GM21423 (cell line): ENCODE data around the gene STK39.

Experiments
- ATAC-seq: cut with Tn5 transposase; IDR thresholded peaks from one replicate; pipeline ENCODE4 v1.9.1; 2021; ENCODE audit warnings: mild to moderate bottlenecking, moderate library complexity; ENCODE audit not compliant: unreplicated experiment

Gene STK39

DNA sequence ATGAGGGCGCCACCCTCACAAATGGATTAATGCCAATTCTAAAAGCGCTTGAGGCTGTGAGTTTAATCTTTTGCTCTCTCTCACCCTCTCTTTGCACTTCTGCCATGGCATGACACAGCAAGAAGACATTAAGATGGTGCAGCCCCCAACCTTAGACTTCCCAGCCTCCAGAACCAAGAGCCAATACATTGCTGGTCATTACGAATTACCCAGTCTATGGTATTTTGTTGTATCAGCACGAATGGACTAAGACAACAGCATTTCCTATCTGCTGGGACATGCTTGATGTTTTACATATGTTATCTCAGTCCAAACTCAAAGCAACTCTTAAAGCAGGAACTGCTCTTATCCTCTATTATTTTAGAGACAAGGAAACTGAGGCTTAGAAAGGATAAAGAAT is 222.9 kb downstream of the STK39 start:
- no peak for ATAC-seq

DNA sequence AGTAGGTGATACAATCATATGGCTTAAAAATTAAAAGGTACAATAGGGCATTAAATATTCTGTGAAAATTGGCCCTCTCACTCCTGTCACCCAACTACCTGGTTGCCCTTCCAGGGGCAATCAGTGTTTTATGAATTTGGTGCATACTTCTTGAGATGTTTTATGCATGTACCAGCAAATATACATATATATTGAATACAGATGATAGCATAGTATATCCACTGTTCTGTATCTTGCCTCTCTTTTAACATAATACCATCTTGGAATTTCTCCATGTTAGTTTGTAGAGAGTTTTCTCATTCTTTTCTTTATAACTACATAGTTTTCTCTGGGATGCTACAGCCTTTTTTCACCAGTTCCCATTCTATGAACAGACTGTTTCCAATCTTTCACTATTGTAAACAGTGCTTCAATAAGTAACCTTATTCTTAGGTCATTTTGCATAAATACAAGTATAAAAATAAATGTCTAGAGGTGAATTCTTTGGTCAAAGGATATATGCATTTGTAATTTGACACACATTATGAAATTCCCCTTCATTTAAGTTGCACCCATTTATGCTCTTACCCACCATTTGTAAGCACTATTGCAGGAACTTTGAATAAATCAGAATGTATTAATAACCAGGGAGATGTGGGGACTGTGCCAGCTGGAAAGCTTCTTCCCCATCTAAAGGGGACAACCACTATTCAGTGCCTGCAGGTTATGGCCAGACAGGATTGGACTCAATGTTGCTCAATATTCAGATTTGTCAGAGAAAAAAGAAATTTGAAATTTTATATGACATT is 225.4 kb downstream of the STK39 start:
- no peak for ATAC-seq

DNA sequence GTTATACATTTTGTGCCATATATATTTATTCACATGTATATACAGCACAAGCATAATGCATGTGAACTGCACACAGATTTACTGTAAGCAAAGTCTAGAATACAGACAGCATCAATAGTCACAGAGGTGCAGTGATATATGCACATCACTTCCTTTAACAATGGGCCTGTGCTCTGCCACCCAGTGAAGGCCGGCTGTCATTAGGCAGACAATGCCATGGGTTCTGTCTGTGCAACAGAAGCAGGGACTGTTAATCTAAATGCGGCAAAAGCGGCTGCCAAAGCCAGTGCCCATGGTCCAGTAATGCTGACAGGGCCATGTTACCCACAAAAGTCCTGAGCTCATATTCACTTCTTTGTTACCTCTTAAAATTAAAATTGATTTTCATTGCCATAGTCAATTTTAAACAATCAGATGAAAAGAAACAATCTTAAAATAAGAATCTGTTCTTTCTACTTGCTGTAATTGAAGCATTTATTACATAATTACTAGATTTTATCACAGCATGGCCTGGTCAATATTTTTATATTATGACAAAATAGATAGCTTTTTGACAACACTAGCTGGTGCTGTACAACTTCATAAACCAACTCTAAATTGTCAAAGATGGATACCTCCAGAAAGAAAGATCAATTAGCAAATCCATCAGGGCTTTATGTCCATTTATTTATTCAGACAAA is 232.0 kb downstream of the STK39 start:
- ATAC-seq, result no peak

DNA sequence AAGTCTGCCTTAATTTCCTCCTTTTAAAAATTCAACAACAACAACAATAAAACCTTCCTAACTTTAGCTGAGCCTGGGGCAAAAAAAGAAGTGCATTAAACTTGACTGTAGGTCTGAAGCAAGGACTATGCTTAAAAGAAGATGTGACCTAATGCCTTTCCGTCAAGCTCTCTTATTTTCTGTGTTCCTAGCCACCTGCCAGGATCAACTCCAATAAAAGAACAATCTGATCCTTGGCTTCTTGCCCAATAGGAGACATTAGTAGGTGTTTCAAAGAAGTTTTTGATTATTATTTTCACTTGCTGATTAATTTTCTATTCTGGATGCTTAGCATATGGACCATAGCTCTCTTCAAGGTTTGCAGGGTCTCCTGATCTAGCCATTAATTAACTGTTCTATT is 237.5 kb downstream of the STK39 start:
- no peak for ATAC-seq

DNA sequence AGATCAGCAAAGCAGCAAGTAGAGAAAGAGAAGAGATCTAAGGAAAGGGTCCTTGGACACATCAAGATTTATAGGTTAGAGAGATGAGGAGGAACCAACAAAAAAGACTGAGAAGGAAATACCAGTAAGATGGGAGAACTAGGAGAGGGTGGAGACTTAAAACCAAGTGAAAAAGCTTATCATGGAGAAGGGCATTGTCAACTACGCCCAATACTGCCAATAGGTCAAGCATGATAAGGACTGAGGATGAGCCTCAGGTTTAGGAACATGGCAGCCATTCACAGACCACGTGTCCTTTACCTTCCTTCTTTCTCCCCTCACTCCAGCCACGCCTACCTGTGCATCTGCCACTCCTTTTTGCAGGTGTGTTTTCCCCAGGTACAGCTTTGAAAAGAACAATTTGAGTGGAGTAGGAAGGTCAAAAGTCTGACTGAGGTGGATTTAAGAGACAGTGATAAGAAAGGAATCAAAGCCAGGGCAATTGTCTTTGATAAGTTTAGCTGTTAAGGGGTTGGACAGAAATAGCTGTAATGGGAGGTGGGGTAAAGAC is 238.7 kb downstream of the STK39 start:
- no peak for ATAC-seq

DNA sequence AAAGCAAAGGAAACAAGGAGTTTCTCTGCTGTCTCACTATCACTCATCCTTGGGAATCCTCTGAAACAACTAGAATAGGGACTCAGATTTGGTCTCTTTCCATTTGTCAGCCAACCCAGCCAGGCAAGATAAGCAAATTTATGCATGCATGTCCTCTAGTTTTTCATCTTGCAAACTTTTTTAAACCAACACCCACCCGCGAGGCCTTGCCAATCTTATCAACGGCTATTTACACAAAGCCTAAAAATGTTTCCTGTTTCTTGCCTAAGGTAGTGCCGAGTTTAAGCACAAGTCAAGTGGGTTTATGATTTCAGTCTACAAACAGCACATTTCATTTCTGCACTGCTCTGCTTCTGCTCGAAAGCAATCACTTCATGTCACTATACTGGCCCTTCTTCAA is 240.9 kb downstream of the STK39 start:
- ATAC-seq, result no peak

DNA sequence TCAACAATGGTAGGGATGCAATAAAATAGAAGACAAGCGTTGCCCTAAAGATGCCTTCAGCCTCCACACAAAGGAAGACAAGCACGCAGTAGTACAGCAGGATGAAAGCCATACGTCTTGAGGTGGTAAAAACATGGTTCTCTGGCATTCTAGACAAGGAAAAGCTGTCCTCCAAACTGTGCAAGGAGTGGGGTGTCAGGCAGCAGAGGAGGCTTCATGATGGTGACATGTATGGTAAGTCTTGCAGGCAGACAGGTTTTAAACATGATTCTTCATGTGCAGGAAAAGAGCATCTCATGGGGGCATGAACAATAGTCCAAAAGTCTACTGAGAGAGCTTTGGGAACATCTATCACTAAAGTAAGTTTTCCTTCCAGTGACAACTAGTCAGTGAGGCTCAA is 241.8 kb downstream of the STK39 start:
- ATAC-seq, result no peak

DNA sequence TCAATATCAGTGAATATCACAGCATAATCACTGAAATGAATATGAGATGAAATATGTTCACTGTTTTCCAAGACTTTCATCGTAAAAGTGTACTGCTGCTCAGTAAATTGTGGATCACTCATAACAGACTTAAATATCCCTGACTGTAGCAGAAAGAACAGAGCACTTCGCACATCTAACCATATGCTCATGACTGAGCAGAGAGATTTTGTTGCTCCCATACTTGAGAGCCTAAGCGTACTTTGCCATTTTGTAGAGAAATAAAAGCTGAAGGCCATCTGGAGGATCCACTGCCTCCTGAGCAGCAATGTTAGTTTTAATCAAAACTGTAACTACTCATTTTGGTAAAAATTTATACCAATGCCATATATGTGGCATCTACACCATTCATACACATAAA is 243.5 kb downstream of the STK39 start:
- ATAC-seq, result no peak

DNA sequence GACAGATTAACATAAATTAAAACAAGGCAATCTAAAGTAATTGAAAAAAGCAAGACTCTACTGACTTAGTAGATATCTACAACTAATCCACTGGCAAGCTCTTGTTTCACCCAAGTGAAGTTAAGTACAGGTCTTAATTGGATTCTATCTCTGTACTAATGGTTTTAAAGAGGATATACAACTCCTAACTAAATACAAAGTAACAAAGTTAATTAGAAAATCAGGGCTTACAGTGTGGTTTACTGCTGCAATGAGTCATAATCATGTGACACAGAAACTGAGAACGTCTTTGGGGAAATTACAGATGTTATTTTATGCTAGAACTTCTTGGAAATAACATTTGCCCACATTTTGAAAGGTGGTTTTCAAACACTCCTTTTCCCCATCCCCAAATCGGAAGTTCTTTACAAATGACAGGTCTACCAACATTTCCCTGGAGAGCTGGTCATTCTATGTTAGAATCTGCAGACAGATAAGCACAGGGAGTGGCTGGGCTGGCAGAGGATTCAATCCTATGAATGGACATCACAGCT is 245.3 kb downstream of the STK39 start:
- peak; percentile 68 for ATAC-seq

DNA sequence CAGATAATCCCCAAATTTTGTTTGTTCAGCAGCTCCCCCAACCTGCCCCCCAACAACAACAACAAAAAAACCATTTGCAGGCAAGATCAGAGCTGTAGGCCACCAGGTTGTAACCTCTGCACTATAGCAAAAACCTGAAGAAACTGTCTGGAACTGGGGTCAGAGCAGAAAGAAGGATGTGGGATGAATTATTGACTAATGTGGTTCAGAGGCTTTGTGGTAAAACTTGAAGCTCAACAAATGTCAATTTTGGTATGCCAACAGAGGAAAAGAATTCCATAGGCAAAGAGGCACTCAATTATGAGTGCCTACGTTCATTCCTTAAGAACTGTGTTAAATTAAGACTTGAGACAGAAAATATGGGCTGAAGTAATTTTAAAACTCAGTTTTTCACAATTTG is 255.1 kb downstream of the STK39 start:
- ATAC-seq, result no peak

DNA sequence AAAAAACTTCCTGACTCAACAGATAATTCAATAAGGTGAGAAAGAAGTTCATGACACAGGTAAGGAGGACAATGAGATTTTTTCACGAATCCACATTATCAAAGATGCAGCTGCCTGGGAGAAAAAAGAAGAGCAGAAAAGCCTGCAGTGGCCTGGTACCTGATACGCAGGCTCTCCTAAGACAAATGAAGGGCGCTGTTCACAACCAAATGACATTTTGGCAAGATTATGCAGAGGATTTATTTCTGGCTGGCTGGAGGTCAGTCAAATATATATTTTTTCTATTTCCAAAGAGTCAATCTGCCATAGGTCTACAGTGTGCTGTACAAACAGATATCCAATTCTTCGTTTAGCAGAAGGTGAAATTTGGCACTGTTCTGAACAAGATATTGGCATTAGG is 257.3 kb downstream of the STK39 start:
- ATAC-seq, result no peak

DNA sequence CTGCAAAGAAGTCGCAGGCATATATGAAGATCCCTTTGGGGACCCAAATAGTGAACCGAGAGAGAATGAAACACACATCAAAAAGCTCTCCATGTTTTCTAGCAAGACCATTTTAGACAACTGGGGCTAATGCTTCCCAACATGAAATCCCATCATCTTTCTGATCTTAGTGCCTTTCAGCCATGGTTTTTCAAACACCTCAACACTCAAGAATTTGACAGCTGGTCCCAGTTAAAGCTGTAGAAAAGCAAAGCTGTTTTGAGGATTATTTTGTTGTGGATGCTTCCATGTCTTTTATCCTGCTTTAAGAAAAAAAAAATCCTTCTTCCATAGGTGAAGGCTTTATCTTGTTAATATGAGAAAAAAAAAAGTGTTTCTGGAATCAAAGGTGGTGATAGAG is 259.1 kb downstream of the STK39 start:
- no peak for ATAC-seq

DNA sequence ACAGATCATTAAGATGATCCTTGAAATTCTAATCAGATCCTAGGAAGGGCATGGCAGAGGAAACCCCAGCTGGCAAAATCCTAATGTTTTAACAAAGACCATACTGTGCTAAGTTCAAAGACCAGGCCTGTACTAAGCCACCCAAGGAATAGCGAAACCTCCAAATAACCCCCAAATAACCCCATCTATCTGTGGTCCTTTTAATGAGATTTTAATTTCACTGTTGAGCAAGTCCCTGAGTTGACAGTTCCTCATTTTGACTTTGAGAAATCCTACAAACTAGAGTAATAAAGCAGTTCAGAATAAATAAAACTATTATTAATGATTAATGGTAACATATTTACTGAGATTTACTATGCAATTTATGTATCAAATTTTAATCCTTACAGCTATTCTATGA is 259.8 kb downstream of the STK39 start:
- no peak for ATAC-seq

DNA sequence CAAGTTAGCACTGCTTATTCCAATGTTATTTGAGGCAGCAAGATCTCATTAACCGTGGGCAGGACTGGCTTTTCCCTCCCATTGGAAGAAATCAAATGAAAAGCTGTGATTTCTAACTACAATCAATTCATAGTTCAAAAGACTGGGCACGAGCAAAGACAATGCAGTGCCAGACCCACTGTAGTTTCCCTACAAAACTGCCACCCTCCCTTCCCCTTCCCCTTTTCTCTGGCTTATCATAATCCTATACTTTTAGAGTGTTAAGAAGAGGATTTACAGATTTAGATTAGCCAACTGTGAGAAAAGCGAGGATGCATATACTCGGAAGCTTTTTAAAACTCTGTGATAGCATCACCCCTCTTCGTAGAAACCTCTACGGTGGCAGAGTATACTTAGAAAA is 260.4 kb downstream of the STK39 start:
- ATAC-seq, result no peak

DNA sequence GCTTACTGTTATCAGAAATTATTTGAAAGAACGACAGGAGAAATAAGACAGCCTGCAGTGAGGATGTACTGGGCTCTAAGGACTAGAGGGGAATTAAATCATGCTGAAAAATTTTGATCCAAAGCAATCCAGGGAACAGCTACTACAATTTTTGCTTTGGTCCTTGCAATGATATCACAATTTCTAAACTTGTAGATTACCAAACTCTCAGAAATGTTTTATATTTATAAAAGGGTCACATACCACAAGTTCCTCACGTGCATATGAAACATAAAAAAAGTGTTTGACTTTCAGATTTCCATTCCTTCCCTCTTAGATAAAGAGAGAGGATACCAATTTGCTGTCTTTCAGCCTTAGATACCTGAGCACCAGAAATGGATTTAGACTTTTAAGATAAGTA is 261.2 kb downstream of the STK39 start:
- ATAC-seq, result no peak

DNA sequence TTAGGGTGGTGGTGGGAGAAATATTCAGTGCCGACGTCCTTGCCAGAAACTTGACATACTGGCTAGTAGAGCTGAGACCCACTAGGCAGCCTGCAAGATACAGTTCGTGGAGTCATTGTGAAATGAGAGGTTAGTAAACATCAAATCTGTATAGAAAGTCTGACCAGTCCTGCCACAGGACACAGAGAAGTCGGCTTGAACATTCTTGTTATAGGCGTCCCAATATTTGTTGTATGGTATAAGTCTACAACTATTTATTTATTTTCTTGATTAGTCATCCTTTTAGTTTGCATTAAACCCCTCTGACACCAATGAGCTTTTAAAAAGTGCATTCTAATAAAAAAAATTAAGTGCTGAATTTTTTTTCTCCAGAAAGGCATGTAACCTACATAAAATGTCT is 265.4 kb downstream of the STK39 start:
- no peak for ATAC-seq

DNA sequence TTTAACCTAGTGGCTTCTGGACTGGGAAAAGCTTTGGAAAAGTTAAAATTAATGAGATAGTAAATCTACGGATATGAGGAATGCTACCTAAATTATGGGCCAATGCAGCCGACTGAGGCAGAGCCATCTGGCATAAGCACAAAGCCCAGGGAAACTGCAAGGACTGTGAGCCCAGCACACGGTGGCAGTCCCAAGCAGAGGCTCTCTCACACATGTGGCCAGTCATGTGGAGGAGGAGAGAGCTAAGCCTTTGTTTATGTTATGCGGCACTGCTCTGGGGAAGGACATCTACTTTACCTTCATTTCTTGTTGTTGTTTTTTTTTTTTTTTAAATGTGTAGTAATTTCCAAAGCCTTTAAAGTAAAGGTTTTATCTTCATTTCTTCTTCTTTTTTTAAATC is 267.0 kb downstream of the STK39 start:
- no peak for ATAC-seq

DNA sequence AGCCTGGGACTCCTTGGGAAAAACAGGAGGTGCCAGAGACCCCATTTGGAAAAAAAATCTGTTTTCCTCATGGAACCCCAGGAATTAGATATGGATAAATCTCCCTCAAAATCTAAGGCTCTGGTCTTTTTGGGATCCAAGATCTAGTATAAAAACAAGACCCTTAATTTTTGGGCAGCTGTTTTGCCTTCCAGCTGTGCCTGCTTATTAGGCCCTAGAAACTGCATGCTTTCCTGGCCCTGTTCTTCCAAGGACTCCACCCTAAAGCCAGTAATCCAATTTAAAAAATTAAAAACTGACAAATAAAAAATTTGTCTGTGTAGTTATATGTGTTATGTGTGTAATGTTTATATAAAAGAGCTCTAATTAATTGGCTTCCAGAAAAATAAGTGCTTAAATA is 274.6 kb downstream of the STK39 start:
- no peak for ATAC-seq

DNA sequence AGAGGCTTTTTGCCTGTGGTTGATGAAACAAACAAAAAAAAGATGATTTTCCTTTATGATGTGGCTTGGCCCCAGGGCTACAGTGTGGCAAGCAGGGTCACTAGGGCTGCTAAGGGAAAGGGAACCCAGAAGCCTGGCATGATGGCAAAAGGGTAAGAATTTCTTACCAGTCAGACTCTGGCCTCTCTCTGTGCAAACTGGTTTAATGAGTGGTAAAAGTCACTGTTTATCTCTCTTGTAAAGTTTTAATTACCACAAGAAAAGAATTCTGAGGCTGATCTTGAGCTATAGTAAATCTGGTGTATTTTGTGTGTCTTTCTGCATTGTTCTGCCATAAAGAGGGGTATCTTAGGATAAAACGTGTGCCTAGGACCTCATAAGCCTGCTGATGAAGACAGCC is 275.4 kb downstream of the STK39 start:
- no peak for ATAC-seq

DNA sequence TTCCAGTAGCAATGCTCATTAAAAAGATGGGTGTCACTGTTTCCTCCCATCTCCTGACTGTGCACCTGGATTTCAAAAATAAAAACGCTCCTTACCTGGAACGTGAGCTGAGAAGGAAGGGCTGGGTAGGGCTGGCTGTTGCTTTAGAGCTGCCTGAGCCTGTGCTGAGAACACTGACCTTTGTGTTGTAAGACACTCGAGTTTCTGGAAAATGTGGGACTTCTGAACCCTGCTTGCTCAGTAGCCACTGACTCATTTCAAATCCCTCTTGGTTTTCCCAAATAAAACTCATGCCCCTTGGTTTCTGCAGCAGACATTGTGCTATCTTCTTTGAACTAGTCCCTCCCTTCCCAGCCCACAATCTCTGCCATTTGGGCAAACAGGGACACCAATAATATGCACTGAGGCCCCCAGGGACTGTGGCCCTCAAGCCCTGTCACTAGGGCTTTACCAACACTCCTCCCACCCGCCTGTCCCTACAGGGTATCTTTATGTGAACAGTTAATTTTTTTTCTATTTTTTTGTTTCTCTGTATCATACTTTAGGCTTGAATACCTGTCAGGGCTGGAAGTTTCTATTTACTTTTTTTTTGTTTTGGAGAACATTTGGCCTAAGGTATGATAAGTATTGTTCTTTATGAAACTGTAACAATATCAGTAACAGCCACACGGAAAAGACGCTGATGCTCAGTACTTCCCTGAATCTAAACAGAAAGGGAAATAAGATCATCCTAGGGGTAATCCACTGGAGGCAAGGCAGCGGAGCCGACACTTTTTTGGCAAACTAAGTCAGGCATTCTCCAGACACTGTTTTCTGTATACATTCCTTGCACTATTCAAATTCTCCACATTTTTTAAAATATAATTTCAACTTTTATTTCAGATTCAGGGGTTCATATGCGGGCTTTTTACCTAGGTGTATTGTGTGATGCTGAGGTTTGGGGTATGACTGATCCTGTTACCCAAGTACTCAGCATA is 280.2 kb downstream of the STK39 start:
- ATAC-seq, result no peak
